ENCODE results near the gene EVA1C. TPM values are rescaled to one million over a fixed set of nuclear protein-coding genes. Genes with fewer than 3 reads are reported as not detected.

The EVA1C gene
- total and polyA plus RNA-seq, 2 donors (not counting 3 experiments of a cell fraction or from before 2014, with no cell fraction given) = 22.8 to 38.6 TPM

DNA sequence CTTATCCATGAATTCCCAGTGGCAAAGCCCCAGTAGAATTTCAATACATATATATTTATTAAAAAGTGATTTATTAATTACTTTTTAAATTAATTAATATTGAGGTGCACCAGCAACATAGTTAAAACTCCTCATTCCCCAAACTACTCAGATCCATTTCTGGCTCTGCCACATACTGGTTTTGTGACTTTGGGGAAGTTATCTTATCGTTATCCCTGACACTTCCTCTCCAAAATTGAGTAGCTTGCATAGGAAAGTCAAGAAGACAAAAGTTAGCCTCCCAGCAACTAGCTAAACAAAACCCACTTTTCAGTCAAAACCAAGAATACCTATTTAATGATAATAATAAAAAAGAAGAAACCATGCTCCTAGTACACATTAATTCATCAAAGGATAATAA lies 136.9 kb downstream of the EVA1C start:
- no peaks in the 10 kb centered on the region for H3K36me3 ChIP-seq (ENCODE audit: control insufficient read depth in 2 of 2, extremely low read depth in 1 of 2, insufficient read depth in 2 of 2, low read length in 2 of 2)
- no peak overlapping the region for H2AFZ ChIP-seq (ENCODE audit: low read depth, low read length)
- peaks cover 12% of the 10 kb centered on the region for H3K4me1 ChIP-seq (ENCODE audit: control insufficient read depth, extremely low read depth, insufficient read depth, low read length)
- H3K4me3 ChIP-seq (replicated peaks in 1 of 3; ENCODE audit: insufficient read depth in 1 of 3, low read depth in 1 of 3, low read length in 3 of 3) = no peak overlapping the region
- no peaks in the 10 kb centered on the region for H3K79me2 ChIP-seq (ENCODE audit: control insufficient read depth, insufficient read depth, low read length)
- no peaks in the 10 kb centered on the region for H3K27me3 ChIP-seq (ENCODE audit: control insufficient read depth in 2 of 2, insufficient read depth in 2 of 2, low read length in 2 of 2)
- H4K20me1 ChIP-seq (replicated peaks; ENCODE audit: control insufficient read depth, extremely low read depth, insufficient read depth, low read length) = no peaks in the 10 kb centered on the region
- FAIRE-seq (no peak), DNase-seq (ENCODE audit: low read depth, low spot score) (no peak)
- TF ChIP-seq JUN (IDR thresholded peaks at IDR 0.05; ENCODE audit: borderline replicate concordance, insufficient read depth, insufficient read length, low read depth) (no peak), FOS (IDR thresholded peaks at IDR 0.05; ENCODE audit: borderline replicate concordance, insufficient read depth, low read length) (no peak), POLR2A (IDR thresholded peaks at IDR 0.05; ENCODE audit: low read depth, low read length) (no peak), GATA2 (IDR thresholded peaks at IDR 0.05; ENCODE audit: insufficient read depth, insufficient read length, low read depth, low read length) (no peak), EZH2 (IDR thresholded peaks at IDR 0.05; ENCODE audit: borderline replicate concordance, low read depth, low read length, severe bottlenecking) (no peak), POLR2AphosphoS5 (IDR thresholded peaks at IDR 0.05; ENCODE audit: insufficient read depth, low read depth, low read length) (no peak), MYC (IDR thresholded peaks at IDR 0.05; ENCODE audit: low read depth, low read length) (no peak)
- TF ChIP-seq, protein P1, sequence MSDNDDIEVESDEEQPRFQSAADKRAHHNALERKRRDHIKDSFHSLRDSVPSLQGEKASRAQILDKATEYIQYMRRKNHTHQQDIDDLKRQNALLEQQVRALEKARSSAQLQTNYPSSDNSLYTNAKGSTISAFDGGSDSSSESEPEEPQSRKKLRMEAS (IDR thresholded peaks at IDR 0.05; ENCODE audit: insufficient read depth, insufficient read length) = no peak
- TF ChIP-seq, protein P2, sequence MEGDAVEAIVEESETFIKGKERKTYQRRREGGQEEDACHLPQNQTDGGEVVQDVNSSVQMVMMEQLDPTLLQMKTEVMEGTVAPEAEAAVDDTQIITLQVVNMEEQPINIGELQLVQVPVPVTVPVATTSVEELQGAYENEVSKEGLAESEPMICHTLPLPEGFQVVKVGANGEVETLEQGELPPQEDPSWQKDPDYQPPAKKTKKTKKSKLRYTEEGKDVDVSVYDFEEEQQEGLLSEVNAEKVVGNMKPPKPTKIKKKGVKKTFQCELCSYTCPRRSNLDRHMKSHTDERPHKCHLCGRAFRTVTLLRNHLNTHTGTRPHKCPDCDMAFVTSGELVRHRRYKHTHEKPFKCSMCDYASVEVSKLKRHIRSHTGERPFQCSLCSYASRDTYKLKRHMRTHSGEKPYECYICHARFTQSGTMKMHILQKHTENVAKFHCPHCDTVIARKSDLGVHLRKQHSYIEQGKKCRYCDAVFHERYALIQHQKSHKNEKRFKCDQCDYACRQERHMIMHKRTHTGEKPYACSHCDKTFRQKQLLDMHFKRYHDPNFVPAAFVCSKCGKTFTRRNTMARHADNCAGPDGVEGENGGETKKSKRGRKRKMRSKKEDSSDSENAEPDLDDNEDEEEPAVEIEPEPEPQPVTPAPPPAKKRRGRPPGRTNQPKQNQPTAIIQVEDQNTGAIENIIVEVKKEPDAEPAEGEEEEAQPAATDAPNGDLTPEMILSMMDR (IDR thresholded peaks at IDR 0.05; ENCODE audit: extremely low read depth in 1 of 2, insufficient read depth in 1 of 2, low read depth in 1 of 2, low read length in 2 of 2) = no peak
- no peak overlapping the region for H3K4me2 ChIP-seq (ENCODE audit: insufficient read depth, low read length)
- no peaks in the 10 kb centered on the region for H3K9me1 ChIP-seq (replicated peaks; ENCODE audit: control insufficient read depth, extremely low read depth, insufficient read depth, low read length)
- no peak overlapping the region for H3K9ac ChIP-seq (replicated peaks; ENCODE audit: extremely low read depth, insufficient read depth, low read length)
- CTCF ChIA-PET = no interaction called here
- intact Hi-C loops (cut with micrococcal nuclease) (no loop called here), dilution Hi-C loops (cut with MboI; ENCODE audit: extremely low pct_ligation_motif_present, low sequenced_read_pairs) (no loop called here)
- POLR2A ChIA-PET = no interaction called here
- no peaks in the 10 kb centered on the region for H3K9me3 ChIP-seq (replicated peaks; ENCODE audit: control insufficient read depth, insufficient read depth, low read length)
- BruUV-seq (replicated peaks) = no TSS peak
- no peak overlapping the region for H3K27ac ChIP-seq (ENCODE audit: insufficient read depth, low read depth, low read length)

Measured in endothelial cell of umbilical vein (primary cell).